Activated naive CD8-positive, alpha-beta T cell treated with anti-CD3 and anti-CD28 coated beads for 36 hours (primary cell): ENCODE results near the gene LOXL4. TPM values are rescaled to one million over a fixed set of nuclear protein-coding genes. Genes with fewer than 3 reads are reported as not detected.

Experiments
- DNase-seq: peaks from one replicate; pipeline ENCODE4 v3.0.0; 2021
- H3K27ac Mint-ChIP-seq: one replicate; pipeline ENCODE4 v1.8.0; 2022; ENCODE audit warnings: mild to moderate bottlenecking, moderate library complexity, mixed read lengths
- H3K27me3 Mint-ChIP-seq: one replicate; pipeline ENCODE4 v1.8.0; 2022; ENCODE audit warnings: mild to moderate bottlenecking, mixed read lengths
- H3K36me3 Mint-ChIP-seq: one replicate; pipeline ENCODE4 v1.8.0; 2021; ENCODE audit warnings: mild to moderate bottlenecking, mixed read lengths
- H3K4me1 Mint-ChIP-seq: one replicate; pipeline ENCODE4 v1.8.0; 2021; ENCODE audit warnings: mixed read lengths
- H3K4me3 Mint-ChIP-seq: one replicate; pipeline ENCODE4 v1.8.0; 2022; ENCODE audit warnings: mild to moderate bottlenecking, moderate library complexity, mixed read lengths
- H3K9me3 Mint-ChIP-seq: one replicate; pipeline ENCODE4 v1.8.0; 2022; ENCODE audit warnings: mixed read lengths
- total RNA-seq, 2 experiments: library from RNA; stranded (reverse); gene quantifications; one replicate each; pipeline ENCODE4 v1.2.3, GENCODE V29; 2021

The LOXL4 gene
- total RNA-seq, 2 experiments from 2014 or later = not detected

GRCh38 chr10:98262571-98262970 is 5.4 kb downstream of the LOXL4 start:
- Mint-ChIP-seq H3K4me1 (no peaks in the 10 kb centered on the region), H3K27me3 (peaks cover 9% of the 10 kb centered on the region), H3K9me3 (no peaks in the 10 kb centered on the region), H3K27ac (no peak overlapping the region), H3K36me3 (peaks cover 1% of the 10 kb centered on the region), H3K4me3 (no peak overlapping the region)
- DNase-seq = no peak

GRCh38 chr10:98261436-98262277 is 6.3 kb downstream of the LOXL4 start:
- peaks cover under 1% of the 10 kb centered on the region for H3K27me3 Mint-ChIP-seq
- DNase-seq = no peak
- H3K4me3 Mint-ChIP-seq = no peak overlapping the region
- no peaks in the 10 kb centered on the region for H3K4me1 Mint-ChIP-seq
- H3K36me3 Mint-ChIP-seq = peaks cover 1% of the 10 kb centered on the region
- no peak overlapping the region for H3K27ac Mint-ChIP-seq
- H3K9me3 Mint-ChIP-seq = no peaks in the 10 kb centered on the region

- no peaks in the 10 kb centered on the region for H3K4me1 Mint-ChIP-seq
- no peak overlapping the region for H3K4me3 Mint-ChIP-seq
- H3K27ac Mint-ChIP-seq = no peak overlapping the region
- no peaks in the 10 kb centered on the region for H3K9me3 Mint-ChIP-seq
- peaks cover 1% of the 10 kb centered on the region for H3K36me3 Mint-ChIP-seq
- H3K27me3 Mint-ChIP-seq = no peaks in the 10 kb centered on the region
- DNase-seq = no peak
These were observed 7.2 kb downstream of the LOXL4 start for GRCh38 chr10:98260752-98261151.

GRCh38 chr10:98260350-98260749 is 7.6 kb downstream of the LOXL4 start:
- Mint-ChIP-seq H3K36me3 (peaks cover 1% of the 10 kb centered on the region), H3K27me3 (no peaks in the 10 kb centered on the region)

GRCh38 chr10:98259606-98260315 is 8.2 kb downstream of the LOXL4 start:
- H3K9me3 Mint-ChIP-seq = no peaks in the 10 kb centered on the region
- H3K27me3 Mint-ChIP-seq = no peaks in the 10 kb centered on the region
- H3K4me1 Mint-ChIP-seq = no peaks in the 10 kb centered on the region
- peaks cover 1% of the 10 kb centered on the region for H3K36me3 Mint-ChIP-seq
- no peak overlapping the region for H3K27ac Mint-ChIP-seq
- DNase-seq = no peak
- H3K4me3 Mint-ChIP-seq = no peak overlapping the region

More at GRCh38 chr10:98260350-98260749, 7.6 kb downstream of the LOXL4 start:
- Mint-ChIP-seq H3K4me3 (no peak overlapping the region), H3K4me1 (no peaks in the 10 kb centered on the region), H3K27ac (no peak overlapping the region), H3K9me3 (no peaks in the 10 kb centered on the region)
- DNase-seq = no peak

GRCh38 chr10:98258683-98259454 is 9.1 kb downstream of the LOXL4 start:
- Mint-ChIP-seq H3K9me3 (no peaks in the 10 kb centered on the region), H3K27me3 (no peaks in the 10 kb centered on the region), H3K36me3 (peaks cover 1% of the 10 kb centered on the region), H3K4me3 (no peak overlapping the region), H3K4me1 (no peaks in the 10 kb centered on the region), H3K27ac (no peak overlapping the region)
- no peak for DNase-seq

- Mint-ChIP-seq H3K4me3 (no peak overlapping the region), H3K27me3 (no peaks in the 10 kb centered on the region), H3K9me3 (no peaks in the 10 kb centered on the region), H3K27ac (no peak overlapping the region), H3K36me3 (peaks cover 1% of the 10 kb centered on the region), H3K4me1 (no peaks in the 10 kb centered on the region)
- no peak for DNase-seq
These were observed 10.0 kb downstream of the LOXL4 start for GRCh38 chr10:98257961-98258360.

GRCh38 chr10:98257198-98257597 is 10.8 kb downstream of the LOXL4 start:
- H3K36me3 Mint-ChIP-seq = no peaks in the 10 kb centered on the region
- no peak overlapping the region for H3K27ac Mint-ChIP-seq
- no peak overlapping the region for H3K4me3 Mint-ChIP-seq
- no peaks in the 10 kb centered on the region for H3K4me1 Mint-ChIP-seq
- no peak for DNase-seq
- no peaks in the 10 kb centered on the region for H3K9me3 Mint-ChIP-seq
- no peaks in the 10 kb centered on the region for H3K27me3 Mint-ChIP-seq

GRCh38 chr10:98256692-98257091 is 11.3 kb downstream of the LOXL4 start:
- H3K27me3 Mint-ChIP-seq = no peaks in the 10 kb centered on the region
- no peak for DNase-seq
- no peaks in the 10 kb centered on the region for H3K36me3 Mint-ChIP-seq

GRCh38 chr10:98255146-98255877 is 12.7 kb downstream of the LOXL4 start:
- no peaks in the 10 kb centered on the region for H3K36me3 Mint-ChIP-seq
- no peaks in the 10 kb centered on the region for H3K4me1 Mint-ChIP-seq
- H3K27ac Mint-ChIP-seq = no peak overlapping the region
- H3K9me3 Mint-ChIP-seq = no peaks in the 10 kb centered on the region
- H3K27me3 Mint-ChIP-seq = no peaks in the 10 kb centered on the region
- H3K4me3 Mint-ChIP-seq = no peak overlapping the region
- DNase-seq = no peak

More at GRCh38 chr10:98256692-98257091, 11.3 kb downstream of the LOXL4 start:
- no peak overlapping the region for H3K4me3 Mint-ChIP-seq
- H3K27ac Mint-ChIP-seq = no peak overlapping the region
- H3K9me3 Mint-ChIP-seq = no peaks in the 10 kb centered on the region
- no peaks in the 10 kb centered on the region for H3K4me1 Mint-ChIP-seq

GRCh38 chr10:98254234-98254974 is 13.6 kb downstream of the LOXL4 start:
- H3K27ac Mint-ChIP-seq = no peak overlapping the region
- H3K4me1 Mint-ChIP-seq = no peaks in the 10 kb centered on the region
- no peaks in the 10 kb centered on the region for H3K27me3 Mint-ChIP-seq
- no peak overlapping the region for H3K4me3 Mint-ChIP-seq
- no peak for DNase-seq
- peaks cover 5% of the 10 kb centered on the region for H3K36me3 Mint-ChIP-seq
- no peaks in the 10 kb centered on the region for H3K9me3 Mint-ChIP-seq

- Mint-ChIP-seq H3K4me3 (no peak overlapping the region), H3K9me3 (no peaks in the 10 kb centered on the region), H3K36me3 (peaks cover 5% of the 10 kb centered on the region), H3K27me3 (no peaks in the 10 kb centered on the region), H3K27ac (no peak overlapping the region), H3K4me1 (no peaks in the 10 kb centered on the region)
- no peak for DNase-seq
These were observed 14.5 kb downstream of the LOXL4 start for GRCh38 chr10:98253499-98253898.

GRCh38 chr10:98252464-98252863 is 15.5 kb downstream of the LOXL4 start:
- no peaks in the 10 kb centered on the region for H3K4me1 Mint-ChIP-seq
- no peaks in the 10 kb centered on the region for H3K27me3 Mint-ChIP-seq
- no peaks in the 10 kb centered on the region for H3K9me3 Mint-ChIP-seq
- H3K27ac Mint-ChIP-seq = no peak overlapping the region
- H3K4me3 Mint-ChIP-seq = no peak overlapping the region
- DNase-seq = no peak
- peaks cover 8% of the 10 kb centered on the region for H3K36me3 Mint-ChIP-seq

- Mint-ChIP-seq H3K36me3 (peaks cover 10% of the 10 kb centered on the region), H3K27ac (no peak overlapping the region), H3K4me1 (peaks cover 2% of the 10 kb centered on the region)
These were observed 16.6 kb downstream of the LOXL4 start for GRCh38 chr10:98251399-98251798.

More at GRCh38 chr10:98251399-98251798, 16.6 kb downstream of the LOXL4 start:
- Mint-ChIP-seq H3K4me3 (no peak overlapping the region), H3K27me3 (no peaks in the 10 kb centered on the region), H3K9me3 (no peaks in the 10 kb centered on the region)
- no peak for DNase-seq
